HepG2 (cell line): Measurements from ENCODE around the gene CACNB4. TPM values are rescaled to one million over a fixed set of nuclear protein-coding genes. Genes with fewer than 3 reads are reported as not detected.

Source experiments
- CENPT ChIP-seq: sonication (generic); formaldehyde crosslinking; IDR thresholded peaks from 2 replicates; pipeline ENCODE4 v1.8.0; 2022; ENCODE audit warnings: low read depth, mild to moderate bottlenecking, moderate library complexity, missing genetic modification reagents
- ERF ChIP-seq: IDR thresholded peaks from 2 replicates; pipeline ENCODE4 v1.6.1; 2018; ENCODE audit warnings: missing biosample characterization, missing genetic modification reagents
- FOXK2 ChIP-seq: fragments of 450-650 bp; IDR thresholded peaks from 2 replicates; pipeline ENCODE4 v1.6.1; 2016
- FOXO1 ChIP-seq: sonication (generic); formaldehyde crosslinking; IDR thresholded peaks from 2 replicates; pipeline ENCODE4 v1.4.0; 2020; ENCODE audit warnings: missing genetic modification reagents
- RAD21 ChIP-seq: fragments of 450-650 bp; formaldehyde crosslinking; IDR thresholded peaks from 2 replicates; pipeline ENCODE4 v1.5.0; 2020; ENCODE audit warnings: mild to moderate bottlenecking
- XRCC5 ChIP-seq: fragments of 200-400 bp; formaldehyde crosslinking; optimal IDR thresholded peaks from 2 replicates; pipeline ENCODE3; 2017; ENCODE audit warnings: mild to moderate bottlenecking, low read length
- ZNF160 ChIP-seq: sonication (generic); formaldehyde crosslinking; IDR thresholded peaks from 2 replicates; pipeline ENCODE4 v1.8.0; 2022; ENCODE audit warnings: mild to moderate bottlenecking, inconsistent platforms, missing genetic modification reagents
- ZNF317 ChIP-seq: sonication (generic); formaldehyde crosslinking; IDR thresholded peaks from 2 replicates; pipeline ENCODE4 v1.5.0; 2020; ENCODE audit warnings: mild to moderate bottlenecking, missing genetic modification reagents
- polyA plus RNA-seq, 8 experiments: library from polyadenylated mRNA; depleted of rRNA in 3 of 8; stranded (reverse) in 7 of 8; unstranded in 1 of 8; fragments of >200 nt; fragmentation: Illumina TruSeq in 4 of 8; extraction: Trizol in 4 of 8; gene quantifications; 2 replicates each; pipeline versions ENCODE4 v1.2.1 to v1.2.3, GENCODE V29; 2011 to 2016; ENCODE audit warnings: low read depth in 4 of 8, missing spikeins in 1 of 8, mixed read lengths in 1 of 8; ENCODE audit not compliant: insufficient read depth in 1 of 8
- total RNA-seq, 5 experiments: library from RNA; depleted of rRNA; stranded (reverse); fragments of >200 nt; fragmentation: Illumina TruSeq; extraction: Trizol; gene quantifications; 2 replicates each; pipeline ENCODE4 v1.2.3, GENCODE V29; 2016; ENCODE audit warnings: low read depth in 1 of 5
- TF ChIP-seq, protein P1 (sequence below): sonication (generic); formaldehyde crosslinking; IDR thresholded peaks from 2 replicates; pipeline ENCODE4 v1.8.0; 2022; ENCODE audit warnings: mild to moderate bottlenecking, missing genetic modification reagents, borderline replicate concordance
- TF ChIP-seq, protein P2 (sequence below): sonication (generic); formaldehyde crosslinking; conservative IDR thresholded peaks from 2 replicates; pipeline ENCODE4 v1.4.0; 2020; ENCODE audit warnings: missing genetic modification reagents
- TF ChIP-seq, protein P3 (sequence below): IDR thresholded peaks from 2 replicates; pipeline ENCODE4 v1.6.1; 2016; ENCODE audit warnings: missing genetic modification reagents, missing compliant biosample characterization
- TF ChIP-seq, protein P4 (sequence below): sonication (generic); formaldehyde crosslinking; IDR thresholded peaks from 2 replicates; pipeline ENCODE4 v1.5.0; 2020; ENCODE audit warnings: mild to moderate bottlenecking, missing genetic modification reagents, moderate library complexity

The CACNB4 gene
- total and polyA plus RNA-seq, 2 of the 13 experiments (the other 11 are each of a cell fraction or from before 2014, with no cell fraction given), result 5.1 to 14.3 TPM

DNA sequence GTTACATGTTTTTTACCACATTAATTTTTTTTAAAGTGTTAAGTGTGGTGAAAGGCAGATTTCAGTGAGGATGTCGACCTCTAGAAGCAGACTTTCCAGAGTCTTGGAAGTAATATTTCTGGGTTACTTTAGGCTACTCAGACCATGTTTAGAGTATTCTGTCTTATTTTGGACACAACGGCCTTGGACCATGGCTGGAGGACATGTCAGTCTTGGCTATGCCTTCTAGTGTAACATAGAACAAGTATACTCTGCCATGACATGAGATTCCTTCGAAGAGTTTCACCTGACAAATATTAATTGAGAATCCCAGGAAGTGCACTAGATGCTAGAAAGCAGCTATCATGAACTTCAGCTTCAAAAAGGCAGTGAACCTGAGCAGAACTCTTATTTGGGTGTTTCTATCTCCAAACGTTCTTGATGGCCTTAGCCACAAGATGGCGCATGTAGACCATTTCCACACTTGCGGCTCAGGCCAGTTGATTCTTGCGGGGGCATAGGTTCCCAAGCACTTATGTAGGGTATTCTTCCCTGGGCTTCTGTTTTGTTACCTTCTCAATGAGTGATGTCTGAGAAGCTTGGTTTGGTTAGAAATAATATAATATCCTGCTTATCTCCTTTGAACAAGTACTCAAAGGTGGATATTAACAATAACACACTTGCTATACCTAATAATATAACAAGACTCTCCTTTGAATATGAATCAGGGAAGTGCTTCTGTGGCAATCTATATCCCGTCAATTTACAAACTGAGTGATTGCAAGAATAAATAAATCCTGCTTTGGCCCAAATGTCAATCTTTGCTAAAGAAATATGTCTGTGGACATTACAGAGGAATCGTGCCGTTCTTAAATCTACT is 62.0 kb downstream of the CACNB4 start (continued):
- TF ChIP-seq ERF (0 out of 2 replicates have a peak, but pooled peaks have one; percentile 29), RAD21 (CRISPR knock-in tag) (peak; percentile 77), FOXO1 (CRISPR knock-in tag) (0 out of 2 replicates have a peak, but pooled peaks have one; percentile 27), FOXK2 (no peak), XRCC5 (peak; percentile 61), CENPT (CRISPR knock-in tag) (no peak), ZNF317 (no peak), ZNF160 (no peak)
- TF ChIP-seq, protein P1, sequence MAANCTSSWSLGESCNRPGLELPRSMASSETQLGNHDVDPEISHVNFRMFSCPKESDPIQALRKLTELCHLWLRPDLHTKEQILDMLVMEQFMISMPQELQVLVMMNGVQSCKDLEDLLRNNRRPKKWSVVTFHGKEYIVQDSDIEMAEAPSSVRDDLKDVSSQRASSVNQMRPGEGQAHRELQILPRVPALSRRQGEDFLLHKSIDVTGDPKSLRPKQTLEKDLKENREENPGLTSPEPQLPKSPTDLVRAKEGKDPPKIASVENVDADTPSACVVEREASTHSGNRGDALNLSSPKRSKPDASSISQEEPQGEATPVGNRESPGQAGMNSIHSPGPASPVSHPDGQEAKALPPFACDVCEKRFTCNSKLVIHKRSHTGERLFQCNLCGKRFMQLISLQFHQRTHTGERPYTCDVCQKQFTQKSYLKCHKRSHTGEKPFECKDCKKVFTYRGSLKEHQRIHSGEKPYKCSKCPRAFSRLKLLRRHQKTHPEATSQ (CRISPR knock-in tag), result no peak
- TF ChIP-seq, protein P2, sequence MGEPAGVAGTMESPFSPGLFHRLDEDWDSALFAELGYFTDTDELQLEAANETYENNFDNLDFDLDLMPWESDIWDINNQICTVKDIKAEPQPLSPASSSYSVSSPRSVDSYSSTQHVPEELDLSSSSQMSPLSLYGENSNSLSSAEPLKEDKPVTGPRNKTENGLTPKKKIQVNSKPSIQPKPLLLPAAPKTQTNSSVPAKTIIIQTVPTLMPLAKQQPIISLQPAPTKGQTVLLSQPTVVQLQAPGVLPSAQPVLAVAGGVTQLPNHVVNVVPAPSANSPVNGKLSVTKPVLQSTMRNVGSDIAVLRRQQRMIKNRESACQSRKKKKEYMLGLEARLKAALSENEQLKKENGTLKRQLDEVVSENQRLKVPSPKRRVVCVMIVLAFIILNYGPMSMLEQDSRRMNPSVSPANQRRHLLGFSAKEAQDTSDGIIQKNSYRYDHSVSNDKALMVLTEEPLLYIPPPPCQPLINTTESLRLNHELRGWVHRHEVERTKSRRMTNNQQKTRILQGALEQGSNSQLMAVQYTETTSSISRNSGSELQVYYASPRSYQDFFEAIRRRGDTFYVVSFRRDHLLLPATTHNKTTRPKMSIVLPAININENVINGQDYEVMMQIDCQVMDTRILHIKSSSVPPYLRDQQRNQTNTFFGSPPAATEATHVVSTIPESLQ (CRISPR knock-in tag), result no peak
- TF ChIP-seq, protein P3, sequence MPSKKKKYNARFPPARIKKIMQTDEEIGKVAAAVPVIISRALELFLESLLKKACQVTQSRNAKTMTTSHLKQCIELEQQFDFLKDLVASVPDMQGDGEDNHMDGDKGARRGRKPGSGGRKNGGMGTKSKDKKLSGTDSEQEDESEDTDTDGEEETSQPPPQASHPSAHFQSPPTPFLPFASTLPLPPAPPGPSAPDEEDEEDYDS, result peak; percentile 61; the same call in 1 of the 2 replicates
- TF ChIP-seq, protein P4, sequence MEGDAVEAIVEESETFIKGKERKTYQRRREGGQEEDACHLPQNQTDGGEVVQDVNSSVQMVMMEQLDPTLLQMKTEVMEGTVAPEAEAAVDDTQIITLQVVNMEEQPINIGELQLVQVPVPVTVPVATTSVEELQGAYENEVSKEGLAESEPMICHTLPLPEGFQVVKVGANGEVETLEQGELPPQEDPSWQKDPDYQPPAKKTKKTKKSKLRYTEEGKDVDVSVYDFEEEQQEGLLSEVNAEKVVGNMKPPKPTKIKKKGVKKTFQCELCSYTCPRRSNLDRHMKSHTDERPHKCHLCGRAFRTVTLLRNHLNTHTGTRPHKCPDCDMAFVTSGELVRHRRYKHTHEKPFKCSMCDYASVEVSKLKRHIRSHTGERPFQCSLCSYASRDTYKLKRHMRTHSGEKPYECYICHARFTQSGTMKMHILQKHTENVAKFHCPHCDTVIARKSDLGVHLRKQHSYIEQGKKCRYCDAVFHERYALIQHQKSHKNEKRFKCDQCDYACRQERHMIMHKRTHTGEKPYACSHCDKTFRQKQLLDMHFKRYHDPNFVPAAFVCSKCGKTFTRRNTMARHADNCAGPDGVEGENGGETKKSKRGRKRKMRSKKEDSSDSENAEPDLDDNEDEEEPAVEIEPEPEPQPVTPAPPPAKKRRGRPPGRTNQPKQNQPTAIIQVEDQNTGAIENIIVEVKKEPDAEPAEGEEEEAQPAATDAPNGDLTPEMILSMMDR, result peak; percentile 93
